ENCODE results near the gene CHM.

GRCh38 chrX:85870585-85870984 lies 176.8 kb downstream of the CHM start:
- TF ChIP-seq PAX5 (IDR thresholded peaks at IDR 0.05; ENCODE audit: insufficient read depth, low read length, severe bottlenecking): no peak
- no peak for TF ChIP-seq POU2F2 (IDR thresholded peaks at IDR 0.05; ENCODE audit: low read depth, low read length)
- no peak for TF ChIP-seq POLR2A (IDR thresholded peaks at IDR 0.05; ENCODE audit: low read depth, low read length)

Measured in GM12891 (cell line).